HepG2 (cell line): ENCODE results near the gene NPHS1. TPM values are rescaled to one million over a fixed set of nuclear protein-coding genes. Genes with fewer than 3 reads are reported as not detected.

Experiments
- ATAD3A ChIP-seq: sonication (generic); formaldehyde crosslinking; IDR thresholded peaks from 2 replicates; pipeline ENCODE4 v1.4.0; 2020; ENCODE audit warnings: missing genetic modification reagents
- CHCHD3 ChIP-seq: sonication (generic); formaldehyde crosslinking; IDR thresholded peaks from 2 replicates; pipeline ENCODE4 v1.8.0; 2022; ENCODE audit warnings: mild to moderate bottlenecking, missing genetic modification reagents, moderate library complexity
- FOXO1 ChIP-seq: sonication (generic); formaldehyde crosslinking; IDR thresholded peaks from 2 replicates; pipeline ENCODE4 v1.4.0; 2020; ENCODE audit warnings: missing genetic modification reagents
- FOXP1 ChIP-seq, 2 experiments: fragments of 450-650 bp in 1 of 2; IDR thresholded peaks; 2 replicates each; pipeline ENCODE4 v1.6.1; 2017 to 2018; ENCODE audit warnings: antibody characterized with exemption in 1 of 2
- IKZF1 ChIP-seq: fragments of 450-650 bp; IDR thresholded peaks from 2 replicates; pipeline ENCODE4 v1.7.1; 2016
- KDM5A ChIP-seq: fragments of 200-600 bp; sonication (generic); IDR thresholded peaks from 2 replicates; pipeline ENCODE4 v1.7.0; 2018; ENCODE audit warnings: antibody characterized with exemption, mild to moderate bottlenecking, low read length, borderline replicate concordance
- KIAA2018 ChIP-seq: sonication (generic); formaldehyde crosslinking; IDR thresholded peaks from 2 replicates; pipeline ENCODE4 v1.5.0; 2020; ENCODE audit warnings: mild to moderate bottlenecking, missing genetic modification reagents, borderline replicate concordance
- MTF2 ChIP-seq: sonication (generic); formaldehyde crosslinking; IDR thresholded peaks from 2 replicates; pipeline ENCODE4 v1.5.0; 2020; ENCODE audit warnings: missing genetic modification reagents, borderline replicate concordance
- MYC ChIP-seq: sonication (generic); formaldehyde crosslinking; IDR thresholded peaks from 2 replicates; pipeline ENCODE4 v1.9.0; 2021; ENCODE audit warnings: missing genetic modification reagents, borderline replicate concordance
- ZBTB20 ChIP-seq: sonication (generic); formaldehyde crosslinking; IDR thresholded peaks from 2 replicates; pipeline ENCODE4 v1.8.1; 2023; ENCODE audit warnings: missing genetic modification reagents, low read depth, mild to moderate bottlenecking, borderline replicate concordance
- ZNF331 ChIP-seq: sonication (generic); formaldehyde crosslinking; IDR thresholded peaks from 2 replicates; pipeline ENCODE4 v1.4.0; 2020; ENCODE audit warnings: missing genetic modification reagents
- ZNF335 ChIP-seq: sonication (generic); formaldehyde crosslinking; IDR thresholded peaks from 2 replicates; pipeline ENCODE4 v1.4.0; 2020; ENCODE audit warnings: missing genetic modification reagents
- ZNF343 ChIP-seq: sonication (generic); formaldehyde crosslinking; IDR thresholded peaks from 2 replicates; pipeline ENCODE4 v1.4.0; 2020; ENCODE audit warnings: mild to moderate bottlenecking, missing genetic modification reagents
- ZNF503 ChIP-seq: sonication (generic); formaldehyde crosslinking; IDR thresholded peaks from 2 replicates; pipeline ENCODE4 v1.4.0; 2020; ENCODE audit warnings: missing genetic modification reagents
- ZNF652 ChIP-seq: IDR thresholded peaks from 2 replicates; pipeline ENCODE4 v1.6.1; 2016; ENCODE audit warnings: low read depth, borderline replicate concordance
- ZNF687 ChIP-seq: sonication (generic); formaldehyde crosslinking; IDR thresholded peaks from 2 replicates; pipeline ENCODE4 v1.5.1; 2020; ENCODE audit warnings: mild to moderate bottlenecking, missing genetic modification reagents, moderate library complexity
- polyA plus RNA-seq, 8 experiments: library from polyadenylated mRNA; depleted of rRNA in 3 of 8; stranded (reverse) in 7 of 8; unstranded in 1 of 8; fragments of >200 nt; fragmentation: Illumina TruSeq in 4 of 8; extraction: Trizol in 4 of 8; gene quantifications; 2 replicates each; pipeline versions ENCODE4 v1.2.1 to v1.2.3, GENCODE V29; 2011 to 2016; ENCODE audit warnings: low read depth in 4 of 8, missing spikeins in 1 of 8, mixed read lengths in 1 of 8; ENCODE audit not compliant: insufficient read depth in 1 of 8
- total RNA-seq, 5 experiments: library from RNA; depleted of rRNA; stranded (reverse); fragments of >200 nt; fragmentation: Illumina TruSeq; extraction: Trizol; gene quantifications; 2 replicates each; pipeline ENCODE4 v1.2.3, GENCODE V29; 2016; ENCODE audit warnings: low read depth in 1 of 5

NPHS1 gene
- total and polyA plus RNA-seq, 2 of the 13 experiments (the other 11 are each of a cell fraction or from before 2014, with no cell fraction given), result not detected

GRCh38 chr19:35899547-35900214, 47.4 kb upstream of the NPHS1 start (continued):
- peak; percentile 51; the same call in 1 of the 2 replicates for TF ChIP-seq MYC
- no peak for TF ChIP-seq KIAA2018
- 0 out of 2 replicates have a peak, but pooled peaks have one; percentile 17 for TF ChIP-seq ZNF331 (CRISPR knock-in tag)
- peak; percentile 98 for TF ChIP-seq ZNF652
- TF ChIP-seq MTF2, result no peak
- TF ChIP-seq CHCHD3 (CRISPR knock-in tag), result no peak
- TF ChIP-seq FOXP1 (IDR thresholded peaks at IDR 0.05), result no peak
- no peak for TF ChIP-seq FOXP1 (CRISPR knock-in tag; IDR thresholded peaks at IDR 0.05)
- TF ChIP-seq IKZF1, result no peak
- peak; percentile 68 for TF ChIP-seq ZNF687 (CRISPR knock-in tag)
- TF ChIP-seq ZBTB20 (CRISPR knock-in tag), result no peak
- no peak for TF ChIP-seq ZNF335 (CRISPR knock-in tag)
- no peak for TF ChIP-seq ATAD3A (CRISPR knock-in tag)
- TF ChIP-seq ZNF343 (CRISPR knock-in tag), result 0 out of 2 replicates have a peak, but pooled peaks have one; percentile 36
- TF ChIP-seq ZNF503 (CRISPR knock-in tag), result no peak
- TF ChIP-seq FOXO1 (CRISPR knock-in tag), result 0 out of 2 replicates have a peak, but pooled peaks have one; percentile 12
- no peak; the same call in 1 of the 2 replicates for TF ChIP-seq KDM5A
